K562 (cell line): Measurements from ENCODE around the gene ZNF776. TPM values are rescaled to one million over a fixed set of nuclear protein-coding genes. Genes with fewer than 3 reads are reported as not detected.

Source experiments
- ATAC-seq: fragments of 200-7000 bp; cut with Tn5 transposase; 3 replicates; pipeline ENCODE4 v1.9.1; 2020; ENCODE audit warnings: moderate library complexity
- BruUV-seq: library from RNA; stranded (reverse); fragments of 400-500 nt; replicated peaks from 2 replicates; lab custom pipeline; 2021; lab: Mats Ljungman, UMichigan
- CTCF ChIA-PET: fragments of 300-600 bp; formaldehyde crosslinking; extraction: SDS; loops from one replicate; lab custom pipeline; 2021; ENCODE audit warnings: low intra/inter-chr PET ratio; lab: Yijun Ruan, JAX
- POLR2A ChIA-PET: fragments of 300-600, 350-650 bp; sonication (Branson Sonifier 250); formaldehyde crosslinking; extraction: SDS; loops from one replicate; lab custom pipeline; 2021; ENCODE audit warnings: antibody characterized with exemption, inconsistent platforms; lab: Yijun Ruan, JAX
- DNase-seq, 4 experiments: peaks; one replicate each; pipeline versions ENCODE4 v3.0.0 to v3.0.0-alpha.2; 2011 to 2018; ENCODE audit warnings: low spot score in 3 of 4, mixed read lengths in 3 of 4; ENCODE audit errors: extremely low read depth in 1 of 4
- FAIRE-seq: peaks from 2 replicates; lab custom pipeline; 2011; peaks lifted over from hg19 to GRCh38; lab: Jason Lieb, UNC
- H2AFZ ChIP-seq: 2 replicates; pipeline ENCODE4 v1.6.0; 2011; ENCODE audit warnings: low read depth, low read length, control low read depth, inconsistent platforms
- H3K27ac ChIP-seq: fragments of 200-600 bp; 3 replicates; pipeline ENCODE4 v1.8.0; 2011; ENCODE audit warnings: low read depth, mild to moderate bottlenecking, control low read depth, inconsistent platforms, low read length, moderate library complexity, mixed read lengths; ENCODE audit errors: extremely low read depth
- H3K27me3 ChIP-seq, 2 experiments: fragments of 300-600 bp in 1 of 2; 2 replicates in 1 of 2; 3 replicates in 1 of 2; pipeline versions ENCODE4 v1.6.0 to v1.8.0; 2011; ENCODE audit warnings: inconsistent platforms in 2 of 2, low read length in 2 of 2, mild to moderate bottlenecking in 1 of 2, mixed read lengths in 1 of 2, moderate library complexity in 1 of 2; ENCODE audit not compliant: control insufficient read depth in 2 of 2, insufficient read depth in 2 of 2
- H3K36me3 ChIP-seq: fragments of 300-600 bp; 3 replicates; pipeline ENCODE4 v1.8.0; 2011; ENCODE audit warnings: mild to moderate bottlenecking, low read length, inconsistent platforms; ENCODE audit not compliant: control insufficient read depth, insufficient read depth
- H3K4me1 ChIP-seq, 2 experiments: fragments of 200-600 bp in 1 of 2; replicated peaks in 1 of 2; 2 replicates in 1 of 2; 3 replicates in 1 of 2; pipeline versions ENCODE4 v1.5.1 to v1.8.0; 2011; ENCODE audit warnings: inconsistent platforms in 2 of 2, low read length in 2 of 2, mild to moderate bottlenecking in 1 of 2, mixed read lengths in 1 of 2, moderate library complexity in 1 of 2; ENCODE audit not compliant: control insufficient read depth in 2 of 2, insufficient read depth in 2 of 2
- H3K4me2 ChIP-seq: 2 replicates; pipeline ENCODE4 v1.6.1; 2011; ENCODE audit warnings: low read length, control low read depth, inconsistent platforms, mixed read lengths; ENCODE audit not compliant: insufficient read depth
- H3K4me3 ChIP-seq: fragments of 200-600 bp; sonication (generic), shearing (Covaris generic); 2 replicates; pipeline ENCODE4 v1.5.1; 2016; ENCODE audit warnings: control low read depth, inconsistent platforms
- H3K79me2 ChIP-seq: fragments of 200-600 bp; 3 replicates; pipeline ENCODE4 v1.8.0; 2011; ENCODE audit warnings: low read length, inconsistent platforms; ENCODE audit not compliant: control insufficient read depth, insufficient read depth
- H3K9ac ChIP-seq, 2 experiments: 2 replicates each; pipeline versions ENCODE4 v1.6.0 to v1.6.1; 2011; ENCODE audit warnings: low read depth in 2 of 2, low read length in 2 of 2, control low read depth in 1 of 2, inconsistent platforms in 1 of 2, mild to moderate bottlenecking in 1 of 2, mixed read lengths in 1 of 2; ENCODE audit not compliant: insufficient read depth in 1 of 2
- H3K9me1 ChIP-seq: one replicate; pipeline ENCODE4 v1.6.0; 2011; ENCODE audit warnings: inconsistent platforms, mild to moderate bottlenecking, low read length, moderate library complexity; ENCODE audit not compliant: control insufficient read depth, insufficient read depth
- H3K9me3 ChIP-seq: replicated peaks from 2 replicates; pipeline ENCODE4 v1.5.1; 2011; ENCODE audit warnings: low read depth, low read length, inconsistent platforms; ENCODE audit not compliant: control insufficient read depth, insufficient read depth
- H4K20me1 ChIP-seq: replicated peaks from 2 replicates; pipeline ENCODE4 v1.6.1; 2011; ENCODE audit warnings: low read length, inconsistent platforms, mixed read lengths; ENCODE audit not compliant: control insufficient read depth, insufficient read depth
- ASH1L ChIP-seq: fragments of 450-650 bp; IDR thresholded peaks from 2 replicates; pipeline ENCODE4 v1.6.1; 2018; ENCODE audit warnings: borderline replicate concordance, mild to moderate bottlenecking, low read depth; ENCODE audit not compliant: partially characterized antibody
- BMI1 ChIP-seq: fragments of 150-350 bp; IDR thresholded peaks from 2 replicates; pipeline ENCODE4 v1.6.1; 2014; ENCODE audit warnings: low read length
- CC2D1A ChIP-seq: fragments of 450-650 bp; IDR thresholded peaks from 2 replicates; pipeline ENCODE4 v1.6.1; 2017; ENCODE audit warnings: mild to moderate bottlenecking
- ETV5 ChIP-seq: sonication (generic); formaldehyde crosslinking; IDR thresholded peaks from 2 replicates; pipeline ENCODE4 v1.4.0; 2020; ENCODE audit warnings: low read depth, mild to moderate bottlenecking, missing genetic modification reagents
- GABPA ChIP-seq: fragments of 200-800 bp; sonication (Bioruptor generic); conservative IDR thresholded peaks from 2 replicates; pipeline ENCODE4 v1.6.1; 2016; ENCODE audit warnings: low read depth, missing genetic modification characterization, missing compliant biosample characterization
- HSF4 ChIP-seq: fragments of 250-450 bp; sonication (Bioruptor Pico); IDR thresholded peaks from 2 replicates; pipeline ENCODE4 v2.1.2; 2022; ENCODE audit warnings: mild to moderate bottlenecking, moderate library complexity, borderline replicate concordance
- KDM4B ChIP-seq, 2 experiments: fragments of 450-650 bp in 1 of 2; sonication (generic) in 1 of 2; IDR thresholded peaks; 2 replicates each; pipeline ENCODE4 v1.6.1; 2016 to 2017; ENCODE audit warnings: borderline replicate concordance in 2 of 2, antibody characterized with exemption in 1 of 2, low read depth in 1 of 2, mild to moderate bottlenecking in 1 of 2
- KDM5B ChIP-seq: fragments of 200-600 bp; sonication (generic); IDR thresholded peaks from 2 replicates; pipeline ENCODE4 v1.6.1; 2012; ENCODE audit warnings: low read depth, mild to moderate bottlenecking, moderate library complexity, low read length, control low read depth, inconsistent platforms; ENCODE audit not compliant: insufficient replicate concordance
- MAFF ChIP-seq: IDR thresholded peaks from 2 replicates; pipeline ENCODE4 v1.6.1; 2012; ENCODE audit warnings: low read length, improper control_type of control experiment
- MEIS2 ChIP-seq: fragments of 450-650 bp; IDR thresholded peaks from 2 replicates; pipeline ENCODE4 v1.6.1; 2014; ENCODE audit warnings: mild to moderate bottlenecking; ENCODE audit not compliant: partially characterized antibody
- MTA2 ChIP-seq: fragments of 450-650 bp; IDR thresholded peaks from 2 replicates; pipeline ENCODE4 v1.6.1; 2016; ENCODE audit warnings: low read depth
- POLR3A ChIP-seq: IDR thresholded peaks from 2 replicates; pipeline ENCODE4 v1.6.1; 2011; ENCODE audit warnings: borderline replicate concordance, mild to moderate bottlenecking, moderate library complexity; ENCODE audit not compliant: insufficient read length, insufficient read depth; ENCODE audit errors: extremely low read depth
- RNF2 ChIP-seq: sonication (generic); IDR thresholded peaks from 2 replicates; pipeline ENCODE4 v1.6.1; 2016
- SREBF1 ChIP-seq: fragments of 150-350 bp; IDR thresholded peaks from 2 replicates; pipeline ENCODE4 v1.6.1; 2014; ENCODE audit warnings: antibody characterized with exemption, low read depth, low read length, borderline replicate concordance
- SREBF2 ChIP-seq: sonication (generic); formaldehyde crosslinking; IDR thresholded peaks from 2 replicates; pipeline ENCODE4 v1.4.0; 2020; ENCODE audit warnings: mild to moderate bottlenecking, missing genetic modification reagents
- TAF1 ChIP-seq: IDR thresholded peaks from 2 replicates; pipeline ENCODE4 v1.6.1; 2011; ENCODE audit warnings: mild to moderate bottlenecking, low read length, moderate library complexity; ENCODE audit not compliant: insufficient read depth, control insufficient read depth, severe bottlenecking; ENCODE audit errors: extremely low read depth
- YY1 ChIP-seq, 3 experiments: IDR thresholded peaks; 2 replicates each; pipeline ENCODE4 v1.6.1; 2011; ENCODE audit warnings: low read length in 2 of 3, mild to moderate bottlenecking in 2 of 3, moderate library complexity in 2 of 3, borderline replicate concordance in 1 of 3, control low read depth in 1 of 3, low read depth in 1 of 3; ENCODE audit not compliant: insufficient read depth in 3 of 3, insufficient replicate concordance in 2 of 3, control insufficient read depth in 1 of 3, insufficient read length in 1 of 3; ENCODE audit errors: extremely low read depth in 1 of 3
- WGBS: fragments of 100-300 bp; shearing (Covaris generic); methylation state at CpG from one replicate; pipeline ENCODE4 v1.1.6; 2016; ENCODE audit warnings: low coverage, mixed read lengths; ENCODE audit not compliant: insufficient coverage; ENCODE audit errors: missing lambda C conversion rate; 5-methylcytosine and 5-hydroxymethylcytosine counted together
- in situ Hi-C: fragments of 300-500 bp; cut with MboI; formaldehyde crosslinking; loops from 4 replicates; pipeline ENCODE4 v1.15.0; 2018; ENCODE audit warnings: inconsistent platforms, mixed read lengths
- intact Hi-C: fragments of 100-400 bp; cut with micrococcal nuclease; formaldehyde crosslinking; loops from 2 replicates; pipeline ENCODE4 v1.14.2; 2022
- polyA plus RNA-seq, 8 experiments: library from polyadenylated mRNA; depleted of rRNA in 4 of 8; stranded (reverse) in 5 of 8; unstranded in 3 of 8; fragments of >200 nt; fragmentation: Nextera tagmentation in 2 of 8; fragmentation: Illumina TruSeq in 1 of 8; extraction: Ambion mirVana in 2 of 8; extraction: Trizol in 1 of 8; gene quantifications; 2 replicates each; pipeline versions ENCODE4 v1.2.1 to v1.2.3, GENCODE V29; 2011 to 2014; ENCODE audit warnings: inconsistent platforms in 1 of 8, missing spikeins in 1 of 8
- total RNA-seq, 7 experiments: library from RNA; depleted of rRNA in 6 of 7; stranded (reverse); fragments of >200 nt in 6 of 7; fragmentation: Illumina TruSeq in 2 of 7; extraction: Trizol in 2 of 7; gene quantifications; 2 replicates each; pipeline versions ENCODE4 v1.2.1 to v1.2.3, GENCODE V29; 2011 to 2021; ENCODE audit warnings: low replicate concordance in 1 of 7
- TF ChIP-seq, protein P1 (sequence below): fragments of 150-350 bp; conservative IDR thresholded peaks from 2 replicates; pipeline ENCODE4 v1.6.1; 2014; ENCODE audit warnings: low read length

ZNF776 gene
- total and polyA plus RNA-seq, 9 of the 15 experiments (the other 6 are each of a cell fraction or from before 2014, with no cell fraction given), result 2.2 to 16.9 (median 8.2) TPM

GRCh38 chr19:57769345-57770131, 22.9 kb downstream of the ZNF776 start, which contains the start of gene ZNF586:
Gene ZNF586, plus strand, starts transcription at chr19:57769676. Its CDS starts 167 bp downstream, at chr19:57769843.
- Histone ChIP-seq H3K27me3 (no peaks in the 10 kb centered on the region), H3K27ac (peak within 1 kb of the TSS; percentile 70), H3K4me1 (peaks cover 3 to 15% of the 10 kb centered on the region in 2 experiments; a peak in 4 of 5 replicates), H3K36me3 (peaks cover 27% of the 10 kb centered on the region; the same call in 2 of the 3 replicates), H3K9ac (peak within 1 kb of the TSS; percentile 74 to 94), H2AFZ (peak within 1 kb of the TSS; percentile 94), H3K4me3 (peak within 1 kb of the TSS; percentile 60), H3K9me1 (no peaks in the 10 kb centered on the region), H4K20me1 (no peaks in the 10 kb centered on the region), H3K79me2 (peaks cover 43% of the 10 kb centered on the region), H3K4me2 (peak within 1 kb of the TSS; percentile 84), H3K9me3 (peaks cover 6% of the 10 kb centered on the region)
- peak; percentile 99 for FAIRE-seq
- no TSS peak for BruUV-seq
- ATAC-seq, result peak; percentile 100
- 6% methylated on average over 47 of the region's 61 CpGs for WGBS
- intact Hi-C loops, result no loop called here
- POLR2A ChIA-PET, result interaction anchor here (0.6 to 1.3 kb wide), 8 partner anchors 10 to 129 kb away, joined by 3 to 7 read pairs (median 3); partner anchors contain the start of genes ZNF551, ZNF587B and ZNF776
- CTCF ChIA-PET, result no interaction called here
- in situ Hi-C loops, result no loop called here
- DNase-seq, result peak; percentile 90 to 95 (median 92)
- TF ChIP-seq SREBF1 (0 out of 2 replicates have a peak, but pooled peaks have one; percentile 45), ASH1L (peak; percentile 45), GABPA (tag) (peak; percentile 92), YY1 (IDR thresholded peaks at IDR 0.05; ENCODE audit: borderline replicate concordance in 1 of 3, control insufficient read depth in 1 of 3, extremely low read depth in 1 of 3, insufficient read depth in 3 of 3, insufficient read length in 1 of 3, insufficient replicate concordance in 2 of 3, low read depth in 1 of 3, low read length in 2 of 3) (peak; percentile 90 to 97 (median 96)), CC2D1A (no peak), MAFF (no peak), TAF1 (peak; percentile 72), SREBF2 (CRISPR knock-in tag) (no peak), MTA2 (0 out of 2 replicates have a peak, but pooled peaks have one; percentile 15), KDM4B (IDR thresholded peaks at IDR 0.05; ENCODE audit: borderline replicate concordance in 2 of 2, low read depth in 1 of 2) (0 out of 4 replicates have a peak, but pooled peaks of 1 of the 2 experiments have one; percentile 54), KDM5B (peak; percentile 88), MEIS2 (peak; percentile 56), HSF4 (no peak), BMI1 (no peak), POLR3A (no peak), ETV5 (CRISPR knock-in tag) (peak; percentile 66; the same call in 1 of the 2 replicates), RNF2 (peak; percentile 51; the same call in 1 of the 2 replicates)
- TF ChIP-seq, protein P1, sequence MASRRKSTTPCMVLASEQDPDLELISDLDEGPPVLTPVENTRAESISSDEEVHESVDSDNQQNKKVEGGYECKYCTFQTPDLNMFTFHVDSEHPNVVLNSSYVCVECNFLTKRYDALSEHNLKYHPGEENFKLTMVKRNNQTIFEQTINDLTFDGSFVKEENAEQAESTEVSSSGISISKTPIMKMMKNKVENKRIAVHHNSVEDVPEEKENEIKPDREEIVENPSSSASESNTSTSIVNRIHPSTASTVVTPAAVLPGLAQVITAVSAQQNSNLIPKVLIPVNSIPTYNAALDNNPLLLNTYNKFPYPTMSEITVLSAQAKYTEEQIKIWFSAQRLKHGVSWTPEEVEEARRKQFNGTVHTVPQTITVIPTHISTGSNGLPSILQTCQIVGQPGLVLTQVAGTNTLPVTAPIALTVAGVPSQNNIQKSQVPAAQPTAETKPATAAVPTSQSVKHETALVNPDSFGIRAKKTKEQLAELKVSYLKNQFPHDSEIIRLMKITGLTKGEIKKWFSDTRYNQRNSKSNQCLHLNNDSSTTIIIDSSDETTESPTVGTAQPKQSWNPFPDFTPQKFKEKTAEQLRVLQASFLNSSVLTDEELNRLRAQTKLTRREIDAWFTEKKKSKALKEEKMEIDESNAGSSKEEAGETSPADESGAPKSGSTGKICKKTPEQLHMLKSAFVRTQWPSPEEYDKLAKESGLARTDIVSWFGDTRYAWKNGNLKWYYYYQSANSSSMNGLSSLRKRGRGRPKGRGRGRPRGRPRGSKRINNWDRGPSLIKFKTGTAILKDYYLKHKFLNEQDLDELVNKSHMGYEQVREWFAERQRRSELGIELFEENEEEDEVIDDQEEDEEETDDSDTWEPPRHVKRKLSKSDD, result 0 out of 2 replicates have a peak, but pooled peaks have one; percentile 31
